22Rv1 (cell line): ENCODE results near the gene ASGR2.

Source experiments
- ZFX ChIP-seq: fragments of 450-650 bp; IDR thresholded peaks from 2 replicates; pipeline ENCODE4 v1.6.1; 2017; ENCODE audit warnings: antibody characterized with exemption, borderline replicate concordance
- TF ChIP-seq, protein P1 (sequence below): fragments of 450-650 bp; IDR thresholded peaks from 2 replicates; pipeline ENCODE4 v1.5.1; 2017; ENCODE audit warnings: mild to moderate bottlenecking

DNA sequence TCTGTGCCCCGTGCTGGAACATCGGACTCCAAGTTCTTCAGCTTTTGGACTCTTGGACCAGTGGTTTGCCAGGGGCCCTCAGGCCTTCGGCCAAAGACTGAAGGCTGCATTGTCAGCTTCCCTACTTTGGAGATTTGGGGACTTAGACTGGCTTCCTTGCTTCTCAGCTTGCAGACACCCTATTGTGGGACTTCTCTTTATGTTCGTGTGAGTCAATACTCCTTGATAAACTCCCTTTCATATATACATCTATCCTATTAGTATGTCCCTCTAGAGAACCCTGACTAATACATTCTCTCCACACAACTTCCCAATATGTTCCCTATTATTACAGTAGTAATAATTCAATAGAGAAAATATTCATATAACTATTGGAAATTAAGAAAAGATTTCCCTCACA, 9.2 kb upstream of the ASGR2 start:
- TF ChIP-seq, protein P1, sequence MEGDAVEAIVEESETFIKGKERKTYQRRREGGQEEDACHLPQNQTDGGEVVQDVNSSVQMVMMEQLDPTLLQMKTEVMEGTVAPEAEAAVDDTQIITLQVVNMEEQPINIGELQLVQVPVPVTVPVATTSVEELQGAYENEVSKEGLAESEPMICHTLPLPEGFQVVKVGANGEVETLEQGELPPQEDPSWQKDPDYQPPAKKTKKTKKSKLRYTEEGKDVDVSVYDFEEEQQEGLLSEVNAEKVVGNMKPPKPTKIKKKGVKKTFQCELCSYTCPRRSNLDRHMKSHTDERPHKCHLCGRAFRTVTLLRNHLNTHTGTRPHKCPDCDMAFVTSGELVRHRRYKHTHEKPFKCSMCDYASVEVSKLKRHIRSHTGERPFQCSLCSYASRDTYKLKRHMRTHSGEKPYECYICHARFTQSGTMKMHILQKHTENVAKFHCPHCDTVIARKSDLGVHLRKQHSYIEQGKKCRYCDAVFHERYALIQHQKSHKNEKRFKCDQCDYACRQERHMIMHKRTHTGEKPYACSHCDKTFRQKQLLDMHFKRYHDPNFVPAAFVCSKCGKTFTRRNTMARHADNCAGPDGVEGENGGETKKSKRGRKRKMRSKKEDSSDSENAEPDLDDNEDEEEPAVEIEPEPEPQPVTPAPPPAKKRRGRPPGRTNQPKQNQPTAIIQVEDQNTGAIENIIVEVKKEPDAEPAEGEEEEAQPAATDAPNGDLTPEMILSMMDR, result no peak
- TF ChIP-seq ZFX, result no peak
